Activated CD4-positive, alpha-beta T cell treated with anti-CD3 and anti-CD28 coated beads for 48 hours (primary cell): ENCODE measurements around the gene POLR1H.

Source experiments
- DNase-seq: peaks from one replicate; pipeline ENCODE4 v3.0.0-alpha.2; 2020

The POLR1H gene

DNA sequence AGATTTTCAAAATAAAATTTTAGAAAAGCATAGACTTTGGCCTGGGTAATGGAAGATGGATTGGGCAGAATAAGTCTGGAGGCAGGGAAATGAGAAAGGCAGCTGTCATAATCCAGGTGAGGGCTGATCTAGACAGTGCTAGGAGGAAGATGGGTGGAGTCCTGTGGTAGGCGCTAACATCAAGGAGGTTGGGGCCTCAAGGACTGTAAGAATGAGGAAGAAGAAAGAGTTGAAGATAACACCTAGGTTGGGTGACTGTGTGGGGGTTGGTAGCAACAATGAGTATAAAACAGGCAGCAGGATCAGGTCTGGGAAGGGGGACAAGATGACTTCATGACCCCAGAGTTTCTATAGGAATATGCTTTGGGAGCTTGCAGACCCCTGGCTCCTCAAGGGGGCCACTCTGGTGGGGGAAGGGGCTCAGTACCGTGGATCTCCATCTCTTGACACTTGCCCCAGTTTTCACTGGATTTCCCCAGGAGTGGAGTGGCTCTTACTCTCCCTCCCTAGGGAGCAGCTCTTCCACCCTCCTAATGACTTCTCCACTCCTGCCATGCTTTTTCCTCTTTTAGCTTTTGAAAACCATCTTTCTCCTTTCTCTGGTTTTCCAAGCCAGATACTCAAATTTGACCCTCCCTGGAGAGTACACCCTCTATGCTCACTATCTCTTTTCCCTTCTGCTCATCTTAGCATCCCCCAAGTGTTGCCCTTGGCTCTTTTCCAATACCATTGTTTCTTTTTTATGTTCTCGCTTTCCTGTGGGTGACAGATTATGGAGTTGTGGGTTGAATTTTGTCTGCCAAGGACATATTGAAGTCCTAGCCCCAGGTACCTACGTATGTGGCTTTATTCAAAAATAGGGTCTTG lies 37.1 kb downstream of the POLR1H start:
- DNase-seq: no peak

DNA sequence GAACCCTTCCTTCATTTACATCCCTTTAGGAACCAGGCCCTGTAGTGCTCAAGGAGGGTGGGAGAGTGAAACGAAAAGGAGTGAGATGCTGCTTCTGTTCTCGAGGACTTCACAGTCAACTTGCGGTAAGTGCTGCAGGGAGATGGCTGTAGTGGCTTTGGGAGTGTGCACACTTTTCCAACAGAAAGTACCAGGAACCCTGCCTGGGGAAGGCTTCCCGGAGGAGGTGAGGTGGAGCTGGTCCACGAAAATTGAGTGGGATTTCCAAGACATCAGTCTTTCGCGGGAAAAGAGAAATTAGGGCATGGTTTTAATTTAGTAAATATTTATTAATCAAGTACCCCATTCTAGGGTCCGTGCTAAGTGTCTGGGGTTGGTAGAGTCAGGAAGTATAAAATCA lies 39.1 kb downstream of the POLR1H start:
- DNase-seq: no peak

DNA sequence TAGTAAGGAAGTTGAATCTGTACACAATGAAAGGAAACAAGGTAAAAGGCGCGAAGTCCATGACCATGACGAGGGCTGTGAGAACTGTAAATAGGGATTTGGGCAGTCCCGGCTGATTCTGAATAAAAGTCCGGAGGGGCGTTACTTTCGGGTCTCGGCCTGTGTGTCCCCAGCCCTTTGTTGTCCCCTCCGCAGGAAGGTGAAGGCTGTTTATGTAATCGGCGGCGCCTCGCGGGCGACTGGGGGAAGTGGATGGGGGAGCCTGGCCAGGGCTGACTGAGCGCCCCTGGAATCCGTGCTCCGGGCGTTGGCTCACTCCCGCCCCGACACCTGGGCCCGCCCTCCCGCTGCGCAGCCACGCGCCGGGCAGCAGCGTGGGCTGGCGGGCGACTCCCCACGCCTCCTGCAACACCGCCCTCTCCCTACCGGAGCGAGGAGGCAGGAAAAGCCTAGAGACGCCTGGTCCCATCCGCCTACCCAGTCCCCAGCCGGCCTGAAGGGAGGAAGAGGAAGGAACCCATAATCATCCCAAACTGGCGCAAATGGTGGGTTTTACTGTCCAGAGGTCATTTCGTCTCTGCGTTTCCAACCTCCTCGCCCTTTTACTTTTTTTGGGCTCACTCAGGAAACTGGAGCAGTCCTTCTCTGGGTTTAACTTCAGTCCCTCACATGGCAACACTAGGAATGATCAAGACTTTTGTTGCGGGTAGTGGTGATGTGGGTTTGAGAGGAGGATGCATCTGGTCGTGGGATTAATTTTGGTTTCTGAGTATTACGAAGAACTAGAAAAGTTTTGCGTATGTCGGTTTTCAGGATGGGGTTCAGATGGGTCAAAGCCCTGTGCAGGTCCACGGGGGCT lies 39.7 kb downstream of the POLR1H start:
- DNase-seq: peak; percentile 15

DNA sequence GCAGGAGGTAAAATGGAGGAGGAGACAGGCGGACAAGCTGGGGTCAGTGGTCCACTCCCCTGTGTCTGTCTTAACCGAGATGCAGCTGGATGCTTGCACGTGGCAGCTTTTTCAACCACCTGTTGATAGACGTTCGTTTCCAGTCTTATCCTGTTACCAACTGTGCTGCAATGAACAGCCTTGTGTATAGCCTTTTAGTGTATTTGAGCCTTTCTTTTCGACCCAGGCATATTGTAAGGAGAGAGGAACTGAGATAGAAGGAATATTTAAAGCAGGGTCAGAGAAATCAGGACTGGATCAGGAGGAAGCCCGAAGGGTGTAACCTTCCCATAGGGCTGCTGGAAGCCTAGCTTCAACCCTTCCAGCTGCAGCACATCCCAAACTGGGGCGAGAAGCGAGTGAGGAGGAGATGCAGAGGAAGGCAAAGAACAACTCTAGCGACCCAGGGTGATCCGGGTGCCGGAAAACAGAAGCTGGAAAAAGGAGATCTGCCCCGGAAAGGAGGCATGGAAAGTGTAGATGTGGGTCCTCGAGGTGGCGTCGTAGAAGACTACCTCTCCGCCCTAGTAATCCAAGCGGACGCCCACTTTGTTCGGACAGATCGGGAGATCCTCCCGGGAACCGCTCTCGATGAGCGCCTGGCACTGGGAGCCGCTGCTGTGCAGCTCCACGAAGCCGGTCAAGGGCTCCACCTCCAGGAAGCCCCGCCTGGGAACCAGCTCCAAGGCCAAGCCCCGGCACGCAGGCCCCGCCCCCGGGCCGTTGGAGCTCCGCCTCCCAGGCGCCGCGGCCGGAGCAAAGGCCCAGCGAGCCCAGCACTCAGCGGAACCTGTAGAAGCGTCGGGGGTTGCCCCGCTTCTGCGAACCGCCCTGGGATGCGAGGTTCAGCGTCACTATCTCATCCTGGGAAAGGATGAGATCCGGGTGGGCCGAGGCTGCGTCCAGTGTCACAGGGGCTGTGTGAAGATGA lies 40.7 kb downstream of the POLR1H start:
- DNase-seq: peak; percentile 75

DNA sequence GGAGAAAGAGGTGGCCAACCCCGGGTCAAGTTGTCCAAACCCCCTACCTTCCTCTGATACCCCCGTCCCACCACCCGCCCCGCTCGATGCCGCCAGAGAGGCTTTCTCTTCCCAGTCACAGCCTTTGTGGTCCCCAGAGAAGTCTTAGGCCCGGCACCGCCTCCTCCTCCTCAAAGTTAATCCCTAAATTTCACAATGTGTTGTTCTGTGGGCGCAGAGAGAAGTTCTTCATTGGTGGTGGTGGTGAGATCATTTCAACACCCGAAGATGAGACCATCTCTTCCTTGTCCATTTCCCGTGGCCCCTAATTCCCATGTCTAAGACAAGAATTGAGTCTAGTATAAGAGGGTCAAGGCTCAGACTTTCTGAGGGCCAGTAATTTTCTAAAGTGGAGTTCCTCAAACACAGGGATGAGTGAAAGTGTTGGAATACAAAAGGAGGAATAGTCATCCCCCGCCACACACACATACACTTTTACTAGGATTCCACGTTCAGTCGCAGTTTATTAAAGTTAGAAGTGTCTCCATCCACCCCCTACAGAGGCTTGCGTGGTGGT lies 41.4 kb downstream of the POLR1H start:
- DNase-seq: peak; percentile 13

DNA sequence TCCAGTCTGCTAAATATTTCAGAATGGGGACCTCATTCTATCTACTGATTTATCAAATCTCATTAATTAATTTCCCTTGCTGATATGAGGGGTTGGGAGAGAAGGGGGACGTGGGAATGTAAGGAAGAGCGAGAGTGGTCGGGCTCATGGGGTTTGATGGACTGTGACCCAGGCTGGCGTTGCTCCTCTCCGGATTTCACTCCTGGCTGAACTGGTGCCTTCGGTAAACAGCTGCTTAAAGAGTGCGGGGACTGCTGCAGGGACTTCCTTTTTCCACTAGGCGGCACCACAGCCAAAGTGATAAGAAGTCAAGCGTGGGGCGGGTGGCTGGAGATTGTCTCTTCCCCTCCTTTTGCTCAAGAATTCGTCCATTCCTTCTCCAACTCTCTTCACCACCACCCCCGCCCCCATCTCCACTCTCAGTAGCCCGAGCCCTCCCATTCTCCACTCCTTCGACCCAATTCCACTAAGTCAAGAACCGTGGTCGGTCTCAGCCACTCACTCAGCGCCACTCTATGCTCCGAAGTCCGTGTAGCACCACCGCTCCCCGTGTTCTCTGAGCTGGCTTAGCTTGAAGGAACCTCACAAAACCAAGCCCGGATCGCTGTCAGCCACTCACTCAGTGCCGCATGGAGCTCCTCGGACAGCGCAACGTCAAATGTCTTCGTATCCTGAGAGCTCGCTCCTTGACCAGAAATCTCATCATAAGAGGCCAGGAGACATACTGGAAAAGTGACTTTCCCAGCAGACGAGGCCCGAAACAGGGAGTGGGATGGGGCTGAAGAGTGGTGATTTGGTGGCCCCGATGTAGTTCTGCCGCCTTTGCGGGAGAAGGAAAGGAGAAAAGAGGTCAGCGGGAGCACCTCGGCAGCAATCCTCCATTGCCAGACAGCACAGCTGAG lies 42.2 kb downstream of the POLR1H start:
- peak; percentile 88 for DNase-seq

DNA sequence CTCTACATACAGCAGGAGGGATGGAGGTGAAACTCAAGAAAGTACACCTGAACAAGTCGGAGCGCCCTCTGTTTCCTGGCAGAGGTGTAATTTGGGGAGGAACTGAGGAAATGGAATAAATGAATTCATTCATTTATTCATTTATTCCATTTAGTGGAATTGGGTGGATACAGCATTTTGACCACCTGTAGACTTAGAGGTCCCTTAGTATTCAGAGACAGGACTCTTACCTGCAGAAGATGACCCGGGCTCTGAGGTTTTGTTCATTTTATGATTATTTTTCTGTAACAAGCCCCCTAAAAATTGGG lies 42.8 kb downstream of the POLR1H start:
- DNase-seq: no peak

DNA sequence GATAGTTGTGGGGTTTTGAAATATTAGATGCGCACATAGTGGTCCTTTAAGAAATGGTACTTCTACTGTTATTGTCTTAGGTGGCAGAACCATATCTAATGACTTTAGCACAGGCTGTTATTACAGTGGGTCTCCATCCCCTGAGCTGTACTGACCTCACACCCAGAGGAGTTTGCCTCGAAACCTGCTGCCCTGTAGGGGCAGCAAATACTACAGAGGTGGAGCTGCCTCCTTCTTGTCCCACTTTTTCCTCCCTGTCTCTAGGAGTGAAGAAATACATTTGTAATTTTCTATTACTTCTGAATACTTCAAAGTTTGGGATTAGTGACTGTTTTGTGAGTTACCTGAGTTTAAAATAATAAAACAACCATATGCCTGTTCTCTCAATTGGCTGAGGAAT lies 43.6 kb downstream of the POLR1H start:
- no peak for DNase-seq

DNA sequence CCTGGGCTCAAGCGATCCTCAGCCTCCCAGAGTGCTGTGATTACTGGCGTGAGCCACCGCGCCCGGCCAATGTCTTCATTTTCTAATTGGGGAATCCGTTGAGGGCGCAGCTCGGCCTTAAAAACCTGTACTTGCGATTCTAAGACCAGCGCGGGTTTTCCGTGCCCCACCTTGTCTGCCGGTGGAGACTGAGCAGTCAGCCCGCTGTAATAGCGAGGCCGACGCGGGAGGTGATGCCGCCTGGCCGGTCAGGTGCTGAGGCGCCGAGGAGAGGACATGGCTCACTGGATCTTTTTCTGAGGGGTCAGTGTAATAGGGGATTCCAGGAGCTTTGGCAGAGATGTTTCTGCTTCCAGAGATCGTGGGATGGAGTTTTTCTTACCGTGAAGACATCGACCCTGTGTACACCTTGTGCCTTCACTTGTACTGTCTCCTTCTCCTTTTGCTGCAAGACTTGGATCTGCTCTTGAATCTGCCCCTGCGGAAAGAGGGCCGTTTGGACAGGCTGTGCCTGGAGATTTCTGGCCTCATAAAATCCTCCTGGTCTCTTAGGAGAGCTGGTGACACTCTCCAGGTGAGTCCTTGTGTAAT lies 50.3 kb downstream of the POLR1H start:
- DNase-seq: no peak

DNA sequence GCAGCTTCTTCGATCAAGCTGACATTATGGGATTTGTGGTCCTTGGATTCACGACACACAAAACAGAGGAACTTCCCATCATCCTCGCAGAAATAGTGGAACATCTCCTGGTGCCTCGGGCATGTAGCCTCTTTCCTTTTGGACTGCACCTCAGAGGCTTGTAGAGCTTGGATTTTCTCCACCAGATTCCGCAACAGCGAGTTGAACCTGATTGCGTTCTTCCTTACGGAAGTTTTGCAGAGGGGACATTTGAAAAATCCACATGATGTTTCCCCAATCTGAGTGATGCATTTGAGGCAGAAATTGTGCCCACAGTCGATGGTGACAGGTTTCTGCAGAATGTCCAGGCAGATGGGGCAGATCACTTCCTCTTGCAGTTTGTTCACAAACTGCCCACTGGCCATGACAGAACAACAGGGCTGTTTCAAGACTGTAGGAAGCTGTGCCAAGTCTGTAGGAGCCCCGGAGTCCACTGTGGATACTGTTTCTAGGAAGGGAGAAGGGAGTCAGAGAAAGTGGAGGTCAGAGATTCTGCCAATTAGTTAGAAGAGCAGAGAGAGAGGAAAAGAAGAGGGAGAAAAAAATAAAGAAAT lies 51.4 kb downstream of the POLR1H start:
- no peak for DNase-seq

DNA sequence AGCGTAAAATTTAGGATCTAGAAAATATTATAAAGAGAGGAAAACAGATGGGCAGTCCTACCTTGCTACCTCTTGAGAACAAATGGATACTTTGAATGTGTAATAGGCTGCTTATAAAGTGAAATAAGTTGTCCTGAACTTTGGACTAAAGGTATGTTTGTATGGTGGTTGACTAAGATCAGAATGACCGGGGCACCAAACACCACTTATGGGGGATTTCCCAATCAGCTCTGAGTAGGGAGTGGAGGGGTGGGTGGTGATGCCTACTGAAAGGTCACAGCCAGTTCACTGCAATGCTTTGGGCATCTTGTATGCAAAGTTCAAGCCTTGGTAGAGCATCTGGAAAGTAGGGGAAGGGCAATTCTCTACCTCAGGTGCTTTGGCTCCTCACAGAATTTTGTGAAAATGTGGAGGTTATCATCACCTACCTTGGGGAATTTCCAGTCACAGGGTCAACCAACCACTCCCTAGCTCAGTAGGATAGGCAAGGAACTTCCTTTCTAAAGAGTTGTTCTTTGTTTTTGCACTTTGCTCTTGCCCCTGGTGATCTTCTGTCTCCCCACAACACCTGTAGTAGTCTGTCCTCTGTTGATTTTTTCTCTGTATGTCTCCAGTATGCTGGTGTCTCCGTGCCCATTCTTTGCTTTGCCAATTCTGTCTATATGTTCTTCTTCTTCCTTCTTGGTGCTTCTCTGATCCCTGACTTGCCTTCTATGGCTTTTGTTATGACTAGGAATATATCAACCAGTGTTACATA lies 52.1 kb downstream of the POLR1H start, which contains the start of gene TRIM31:
Gene TRIM31 (minus strand): TSS at position 88 of the 757 bp plus-strand sequence. CDS start 285 bp downstream, outside the sequence.
- no peak for DNase-seq

DNA sequence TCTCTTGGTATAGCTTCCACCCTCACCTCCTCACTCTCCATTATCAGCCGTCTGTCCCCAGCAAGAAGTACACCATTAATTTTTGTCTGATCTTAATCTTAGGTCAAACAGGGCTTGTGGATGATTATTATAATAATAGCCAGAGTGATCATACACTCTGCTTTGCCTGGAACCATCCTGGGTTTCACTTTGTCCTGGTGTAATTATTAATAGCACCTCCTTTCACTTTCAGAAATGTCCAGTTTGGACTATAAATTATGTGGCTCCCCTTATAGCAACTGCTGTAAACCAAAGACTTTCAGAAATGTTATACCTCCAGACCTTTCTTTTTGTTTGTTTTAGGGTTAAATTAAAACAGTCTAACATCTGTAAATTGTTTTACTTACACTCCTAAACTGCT lies 52.8 kb downstream of the POLR1H start:
- no peak for DNase-seq
